Measurements from ENCODE around the gene CGREF1. TPM values are rescaled to one million over a fixed set of nuclear protein-coding genes. Genes with fewer than 3 reads are reported as not detected.

The CGREF1 gene, protein sequence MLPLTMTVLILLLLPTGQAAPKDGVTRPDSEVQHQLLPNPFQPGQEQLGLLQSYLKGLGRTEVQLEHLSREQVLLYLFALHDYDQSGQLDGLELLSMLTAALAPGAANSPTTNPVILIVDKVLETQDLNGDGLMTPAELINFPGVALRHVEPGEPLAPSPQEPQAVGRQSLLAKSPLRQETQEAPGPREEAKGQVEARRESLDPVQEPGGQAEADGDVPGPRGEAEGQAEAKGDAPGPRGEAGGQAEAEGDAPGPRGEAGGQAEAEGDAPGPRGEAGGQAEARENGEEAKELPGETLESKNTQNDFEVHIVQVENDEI
- 18.3 TPM for total RNA-seq

DNA sequence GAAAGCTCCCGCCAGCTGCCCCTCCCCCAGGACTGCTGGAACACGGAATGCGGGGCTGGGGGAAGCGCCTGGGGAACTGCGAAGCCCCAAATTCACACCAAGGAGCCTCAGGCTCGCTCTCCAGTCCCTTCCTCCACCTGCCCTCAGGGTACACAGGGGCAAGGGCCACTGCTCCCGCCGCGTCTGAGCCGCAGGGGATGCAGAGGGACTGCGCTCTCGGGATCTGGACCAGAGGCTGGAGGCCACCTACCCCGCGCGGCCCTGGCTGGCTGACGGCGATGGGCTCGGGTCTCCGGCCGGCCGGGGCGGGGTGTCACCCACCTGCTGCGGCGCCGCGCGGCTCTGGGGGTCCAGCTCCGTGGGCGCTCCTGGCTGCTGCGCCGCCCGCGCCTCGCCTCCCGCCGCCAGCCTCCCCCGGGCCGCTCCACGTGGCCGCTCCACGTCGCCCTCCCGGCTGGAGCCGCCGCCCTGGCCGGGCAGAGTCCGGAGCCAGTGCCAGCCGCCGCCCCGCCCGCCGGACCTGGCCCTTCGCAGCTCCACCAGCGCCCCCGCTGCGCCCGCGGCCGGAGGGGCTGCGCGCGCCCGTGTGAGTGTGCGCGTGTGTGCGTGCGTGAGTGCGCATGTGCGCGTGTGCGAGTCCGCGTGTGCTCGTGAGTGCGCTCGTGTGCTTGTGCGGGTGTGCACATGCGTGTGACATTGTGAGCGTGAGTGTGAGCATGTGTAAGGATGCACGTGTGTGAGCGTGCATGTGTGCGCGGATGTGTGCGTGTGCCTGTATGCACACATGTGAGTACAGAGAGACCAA lies at the start of gene CGREF1:
Gene CGREF1 (minus strand): TSS at position 604 of the 805 bp plus-strand sequence. CDS start 14,762 bp downstream, outside the sequence.
- FAIRE-seq, result no peak
- DNase-seq (ENCODE audit: low spot score in 2 of 2), result peak; percentile 65 to 75

GRCh38 chr2:27164960-27165763 lies 46.2 kb upstream of the CGREF1 start:
- FAIRE-seq, result no peak
- no peak for DNase-seq (ENCODE audit: low spot score in 2 of 2)

DNA sequence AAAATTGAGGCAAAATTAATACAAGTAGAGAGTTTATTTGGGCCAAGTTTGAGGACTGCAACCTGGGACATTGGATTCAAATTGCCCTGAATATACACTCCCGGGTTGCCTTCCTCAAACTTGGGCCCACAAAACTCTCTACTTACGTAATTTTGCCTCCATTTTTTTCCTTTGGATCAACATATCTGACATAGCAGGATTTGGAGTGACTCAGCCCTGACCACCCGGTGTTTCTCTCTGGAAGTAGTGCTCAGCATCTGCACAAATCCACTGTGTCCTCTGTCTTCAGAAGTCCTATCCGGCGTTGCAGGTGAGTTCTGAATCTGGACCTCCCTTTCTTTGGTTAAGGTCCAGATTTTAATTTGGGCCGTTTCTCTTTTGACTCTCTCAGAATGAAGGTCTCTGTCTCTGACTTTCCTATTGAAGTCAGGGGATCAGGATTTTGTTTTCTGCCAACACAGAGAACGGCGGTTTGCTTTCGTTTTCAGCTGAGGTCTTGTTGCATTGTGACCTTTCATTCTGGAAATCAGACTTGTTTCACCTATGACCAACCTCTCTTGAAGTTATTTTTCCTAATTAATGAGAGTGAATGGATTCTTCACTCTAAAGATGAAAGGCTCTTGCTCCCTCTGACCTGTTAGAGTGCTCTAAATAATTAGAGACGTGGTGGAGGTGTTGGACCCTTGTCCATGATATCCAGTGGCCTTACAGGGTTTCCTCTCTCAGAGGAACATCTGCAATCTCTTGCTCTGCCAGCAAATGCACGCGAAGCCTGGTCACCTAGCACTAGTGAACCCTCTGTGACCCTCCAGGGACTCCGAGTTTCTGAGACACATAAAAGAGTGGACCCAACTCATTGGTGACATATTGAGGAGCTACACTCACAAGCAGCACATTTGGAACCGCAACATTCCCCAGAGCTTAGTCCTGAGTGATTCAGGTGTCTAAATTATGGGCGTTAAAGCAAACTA lies 43.5 kb upstream of the CGREF1 start:
- no peak for DNase-seq (ENCODE audit: low spot score in 2 of 2)
- FAIRE-seq, result no peak

- DNase-seq (ENCODE audit: low spot score in 2 of 2) (no peak), FAIRE-seq (no peak)
Observed at GRCh38 chr2:27160191-27160590, 41.3 kb upstream of the CGREF1 start.

- no peak for FAIRE-seq
- DNase-seq (ENCODE audit: low spot score in 2 of 2), result no peak
Observed at GRCh38 chr2:27159271-27159670, 40.3 kb upstream of the CGREF1 start.

DNA sequence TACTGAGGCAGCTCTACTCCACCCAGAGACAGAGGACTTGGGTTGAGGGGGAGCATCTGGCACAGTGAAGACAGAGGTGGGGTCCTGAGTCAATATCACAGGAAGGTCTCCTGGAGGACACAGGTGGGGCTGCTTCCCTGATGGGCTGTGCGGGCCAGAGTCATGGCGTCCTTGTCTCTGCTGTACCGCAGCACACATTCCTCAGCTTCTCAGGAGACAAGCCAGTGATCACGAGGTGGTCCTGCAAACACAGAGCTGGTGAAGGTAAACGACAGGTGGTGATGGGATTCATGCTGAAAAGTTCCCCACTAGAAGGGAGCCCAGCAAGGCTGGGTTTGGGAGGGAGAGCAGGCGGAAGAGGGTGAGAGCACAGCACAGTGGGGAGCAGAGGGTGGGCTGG lies 39.5 kb upstream of the CGREF1 start:
- FAIRE-seq, result no peak
- no peak for DNase-seq (ENCODE audit: low spot score in 2 of 2)

GRCh38 chr2:27155069-27155520 lies 36.2 kb upstream of the CGREF1 start:
- FAIRE-seq (no peak), DNase-seq (ENCODE audit: low spot score in 2 of 2) (no peak)

DNA sequence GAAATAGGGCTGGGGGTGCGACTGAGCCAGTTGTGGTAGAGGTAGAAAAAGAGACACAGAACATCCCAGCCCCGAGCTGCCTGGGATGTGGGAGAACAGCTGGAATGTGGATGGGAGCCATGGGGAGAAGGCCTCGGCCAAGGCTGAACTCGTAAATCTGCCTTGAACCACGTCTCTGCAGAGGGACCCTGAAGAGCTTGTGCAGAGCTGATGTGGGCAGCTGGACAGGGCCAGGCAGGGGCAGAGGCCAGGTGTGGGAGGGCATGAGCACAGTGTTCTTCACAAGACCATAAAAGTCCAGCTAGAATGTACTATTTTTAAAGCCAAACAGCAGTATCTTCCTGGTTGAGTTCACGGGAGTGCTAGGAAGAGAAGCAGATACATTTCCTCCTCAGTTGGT lies 35.6 kb upstream of the CGREF1 start:
- FAIRE-seq (no peak), DNase-seq (ENCODE audit: low spot score in 2 of 2) (no peak)

GRCh38 chr2:27152796-27153464 lies 34.0 kb upstream of the CGREF1 start:
- FAIRE-seq (no peak), DNase-seq (ENCODE audit: low spot score in 2 of 2) (no peak)

DNA sequence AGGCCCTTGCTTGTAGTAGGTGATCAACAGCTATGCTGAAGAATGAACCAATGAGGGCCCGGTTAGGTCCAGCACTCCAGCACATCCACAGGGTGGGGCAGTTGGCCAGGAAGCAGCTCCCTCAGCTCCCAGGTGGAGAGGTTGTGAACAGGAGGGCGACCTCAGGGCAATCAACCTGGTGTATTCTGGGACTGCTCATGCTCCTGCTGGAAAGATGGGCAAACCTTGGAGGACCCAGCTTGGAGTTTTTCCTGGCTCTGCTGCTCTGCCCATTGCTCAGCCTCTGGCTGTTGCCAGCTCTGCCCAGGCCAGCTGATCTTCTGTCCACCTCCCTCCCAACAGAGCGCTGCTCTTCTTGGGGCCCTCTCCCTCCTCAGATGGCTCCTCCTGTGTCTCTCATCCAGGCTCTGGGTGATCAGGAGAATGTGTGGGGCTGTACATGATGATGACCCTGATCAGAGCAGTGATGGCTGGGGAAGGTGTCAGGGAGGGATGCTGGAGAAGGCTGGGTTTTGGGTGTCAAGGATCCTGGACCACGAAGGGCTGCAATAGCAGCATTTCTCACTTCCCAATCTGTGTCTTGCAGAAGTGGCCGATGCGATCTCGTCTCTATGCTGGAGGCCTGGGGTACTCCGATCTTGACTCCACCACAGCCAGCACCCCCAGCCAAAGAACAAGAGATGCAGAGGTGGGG lies 33.3 kb upstream of the CGREF1 start:
- DNase-seq (ENCODE audit: low spot score in 2 of 2) (no peak), FAIRE-seq (no peak)

DNA sequence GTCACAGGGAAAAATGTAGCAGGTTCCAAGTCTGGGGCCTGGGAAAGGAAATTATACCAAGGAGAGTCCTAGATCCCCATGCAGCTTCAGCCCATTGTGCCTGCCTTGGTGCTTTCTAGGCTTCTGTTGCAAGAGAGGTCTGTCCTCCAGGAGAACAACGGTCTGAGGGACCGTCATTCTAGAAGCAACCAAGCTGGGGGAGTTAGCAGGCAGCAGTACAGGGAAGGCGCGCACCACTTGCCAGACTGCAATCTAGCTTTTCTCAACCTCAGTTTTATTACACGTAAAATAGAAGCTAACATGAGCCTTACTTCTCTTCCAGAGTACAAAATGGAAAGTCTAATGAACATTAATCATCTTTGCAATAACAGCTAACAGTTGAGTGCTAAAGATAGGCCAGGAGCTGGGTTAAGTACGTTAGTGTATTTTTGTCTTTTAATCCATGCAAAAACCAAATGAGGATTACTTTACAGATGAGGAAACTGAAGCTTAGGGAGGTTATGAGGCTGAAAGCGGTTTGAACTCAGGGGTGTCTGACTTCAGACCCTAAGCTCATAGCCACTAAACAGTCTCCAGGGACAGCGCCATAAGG lies 31.8 kb upstream of the CGREF1 start:
- no peak for FAIRE-seq

GRCh38 chr2:27149570-27150405 lies 30.9 kb upstream of the CGREF1 start:
- no peak for FAIRE-seq

More for the DNA sequence above, 31.8 kb upstream of the CGREF1 start:
- peak in 1 of 2 donors; percentile 7 for DNase-seq (ENCODE audit: low spot score in 2 of 2)

GRCh38 chr2:27148801-27149439 lies 30.0 kb upstream of the CGREF1 start, which contains the start of gene TCF23:
Gene TCF23 (plus strand): TSS chr2:27149004. CDS start chr2:27149134, 130 bp downstream.
- FAIRE-seq (no peak), DNase-seq (ENCODE audit: low spot score in 2 of 2) (peak in 1 of 2 donors; percentile 13)

More at GRCh38 chr2:27149570-27150405, 30.9 kb upstream of the CGREF1 start:
- peak in 1 of 2 donors; percentile 8 for DNase-seq (ENCODE audit: low spot score in 2 of 2)

DNA sequence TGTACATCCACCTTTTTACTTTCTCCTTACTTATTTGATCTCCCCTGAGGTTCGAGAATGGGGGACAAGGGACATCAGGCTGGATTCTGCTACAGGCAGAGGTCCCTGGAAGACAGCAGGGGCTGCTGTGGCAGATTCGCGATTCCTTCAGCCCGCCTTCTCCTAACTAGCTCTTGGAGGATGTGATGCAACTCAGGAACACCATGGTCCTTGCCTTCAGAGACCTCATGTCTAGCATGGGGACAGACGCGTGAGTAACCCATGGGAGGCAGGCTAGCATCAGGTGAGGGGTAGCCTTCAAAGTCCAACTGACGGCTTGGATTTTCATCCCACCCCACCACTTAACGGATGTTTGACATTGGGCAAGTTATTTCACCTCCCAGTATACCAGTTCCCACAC lies 29.0 kb upstream of the CGREF1 start:
- no peak for DNase-seq (ENCODE audit: low spot score in 2 of 2)
- no peak for FAIRE-seq

DNA sequence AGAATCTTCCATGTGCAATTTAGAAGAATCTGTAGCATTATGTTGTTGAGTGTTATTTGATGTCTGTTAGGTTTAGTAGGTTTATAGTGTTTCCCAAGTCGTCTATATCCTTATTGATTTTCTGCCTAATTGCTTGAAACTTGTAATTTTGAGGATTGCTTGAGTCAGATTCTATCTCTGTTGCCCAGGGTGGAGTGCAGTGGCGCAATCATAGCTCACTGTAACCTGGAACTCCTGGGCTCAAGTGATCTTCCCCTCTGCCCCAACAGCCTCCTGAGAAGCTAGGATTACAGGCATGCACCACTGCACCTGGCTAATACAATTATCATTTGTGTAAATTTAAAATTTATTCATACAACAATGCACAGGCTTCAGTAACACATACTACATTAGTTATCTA lies 26.8 kb upstream of the CGREF1 start:
- FAIRE-seq (no peak), DNase-seq (ENCODE audit: low spot score in 2 of 2) (no peak)

DNA sequence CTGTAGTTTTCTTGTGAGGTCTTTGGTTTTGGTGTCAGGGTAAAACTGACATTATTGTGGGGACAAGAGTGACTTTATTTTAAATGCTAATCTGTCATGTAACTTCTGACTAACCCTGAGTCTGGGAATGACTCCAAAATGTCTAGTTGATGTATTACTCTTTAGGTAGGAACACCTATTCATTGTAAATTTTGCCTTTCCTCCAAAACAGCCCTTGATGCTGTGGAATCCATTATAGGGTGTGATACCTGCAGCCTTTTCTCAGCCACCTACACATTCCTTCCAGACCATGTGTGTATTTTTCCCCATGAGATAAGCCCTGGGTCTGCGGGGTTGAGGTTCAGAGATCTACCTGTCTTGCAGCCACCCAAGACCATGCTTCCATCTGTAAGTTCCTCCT lies 24.4 kb upstream of the CGREF1 start:
- FAIRE-seq (no peak), DNase-seq (ENCODE audit: low spot score in 2 of 2) (no peak)

- DNase-seq (ENCODE audit: low spot score in 2 of 2) (no peak), FAIRE-seq (no peak)
Observed at GRCh38 chr2:27139310-27139709, 20.4 kb upstream of the CGREF1 start, which contains the start of gene PRR30. Gene PRR30 (minus strand): TSS chr2:27139410. CDS start chr2:27138329, 1,081 bp downstream.
